GM12878 (cell line): Measurements from ENCODE around the gene NUDT7. TPM values are rescaled to one million over a fixed set of nuclear protein-coding genes. Genes with fewer than 3 reads are reported as not detected.

Experiments used
- ATAC-seq: fragments of 200-7000 bp; cut with Tn5 transposase; 3 replicates; pipeline ENCODE4 v1.9.1; 2020; ENCODE audit warnings: mild to moderate bottlenecking, moderate library complexity
- BruUV-seq: library from RNA; stranded (reverse); fragments of 400-500 nt; replicated peaks from 2 replicates; lab custom pipeline; 2021; lab: Mats Ljungman, UMichigan
- CTCF ChIA-PET: fragments of 300-600 bp; sonication (Branson Sonifier 250); formaldehyde crosslinking; extraction: SDS; loops from one replicate; lab custom pipeline; 2021; ENCODE audit warnings: inconsistent platforms; lab: Yijun Ruan, JAX
- POLR2A ChIA-PET: fragments of 350-600 bp; formaldehyde crosslinking; extraction: SDS; loops from one replicate; lab custom pipeline; 2021; ENCODE audit warnings: inconsistent platforms; lab: Charles Lee
- RAD21 ChIA-PET: fragments of 300-600 bp; sonication (Branson Sonifier 250); formaldehyde crosslinking; loops from one replicate; lab custom pipeline; 2023; ENCODE audit warnings: antibody characterized with exemption; ENCODE audit not compliant: unreplicated experiment; lab: Charles Lee
- SMC1A ChIA-PET: fragments of 300-600 bp; sonication (Branson Sonifier 250); formaldehyde crosslinking; loops from one replicate; lab custom pipeline; 2023; ENCODE audit not compliant: unreplicated experiment, uncharacterized antibody; lab: Charles Lee
- DNase-seq: peaks from one replicate; pipeline ENCODE4 v3.0.0-alpha.2; 2011; ENCODE audit warnings: low read depth, low spot score
- FAIRE-seq: peaks from 3 replicates; lab custom pipeline; 2011; peaks lifted over from hg19 to GRCh38; lab: Jason Lieb, UNC
- H2AFZ ChIP-seq: 2 replicates; pipeline ENCODE4 v1.6.0; 2011; ENCODE audit warnings: low read depth, low read length, control low read depth; ENCODE audit not compliant: control insufficient read depth
- H3K27ac ChIP-seq: 2 replicates; pipeline ENCODE4 v1.5.1; 2011; ENCODE audit warnings: control low read depth; ENCODE audit not compliant: control insufficient read depth, insufficient read depth
- H3K27me3 ChIP-seq, 2 experiments: replicated peaks in 1 of 2; 2 replicates each; pipeline versions ENCODE4 v1.6.0 to v1.6.1; 2011; ENCODE audit warnings: low read length in 1 of 2; ENCODE audit not compliant: control insufficient read depth in 2 of 2, insufficient read depth in 2 of 2
- H3K36me3 ChIP-seq, 2 experiments: 2 replicates each; pipeline ENCODE4 v1.5.1; 2011; ENCODE audit warnings: low read length in 1 of 2; ENCODE audit not compliant: control insufficient read depth in 2 of 2, insufficient read depth in 2 of 2
- H3K4me1 ChIP-seq: 2 replicates; pipeline ENCODE4 v1.6.1; 2011; ENCODE audit warnings: mild to moderate bottlenecking, low read length, moderate library complexity, mixed read lengths; ENCODE audit not compliant: control insufficient read depth, insufficient read depth
- H3K4me2 ChIP-seq: 2 replicates; pipeline ENCODE4 v1.6.0; 2011; ENCODE audit warnings: control low read depth; ENCODE audit not compliant: control insufficient read depth, insufficient read depth
- H3K4me3 ChIP-seq: fragments of 200-600 bp; sonication (generic); 2 replicates; pipeline ENCODE4 v1.5.1; 2016
- H3K79me2 ChIP-seq: 2 replicates; pipeline ENCODE4 v1.6.0; 2011; ENCODE audit warnings: low read length; ENCODE audit not compliant: control insufficient read depth, insufficient read depth
- H3K9ac ChIP-seq: 2 replicates; pipeline ENCODE4 v1.8.0; 2011; ENCODE audit warnings: low read length, control low read depth, mixed read lengths; ENCODE audit not compliant: control insufficient read depth, insufficient read depth
- H3K9me3 ChIP-seq: replicated peaks from 3 replicates; pipeline ENCODE4 v1.5.1; 2011; ENCODE audit warnings: mild to moderate bottlenecking, low read length; ENCODE audit not compliant: control insufficient read depth, insufficient read depth
- H4K20me1 ChIP-seq: 2 replicates; pipeline ENCODE4 v1.6.0; 2011; ENCODE audit not compliant: control insufficient read depth, insufficient read depth
- BHLHE40 ChIP-seq, 2 experiments: fragments of 450-650 bp in 1 of 2; IDR thresholded peaks; 2 replicates each; pipeline ENCODE4 v1.6.1; 2011 to 2017; ENCODE audit warnings: low read depth in 2 of 2, borderline replicate concordance in 1 of 2, improper control_type of control experiment in 1 of 2, low read length in 1 of 2, mild to moderate bottlenecking in 1 of 2
- CHD4 ChIP-seq: fragments of 200-600 bp; sonication (generic); IDR thresholded peaks from 2 replicates; pipeline ENCODE4 v1.6.1; 2016; ENCODE audit warnings: mild to moderate bottlenecking
- DPF2 ChIP-seq: fragments of 450-650 bp; IDR thresholded peaks from 2 replicates; pipeline ENCODE4 v1.6.1; 2017; ENCODE audit warnings: mild to moderate bottlenecking
- ETV6 ChIP-seq, 2 experiments: fragments of 450-650 bp in 1 of 2; IDR thresholded peaks in 1 of 2; conservative IDR thresholded peaks in 1 of 2; 2 replicates each; pipeline ENCODE4 v1.6.1; 2014; ENCODE audit warnings: antibody characterized with exemption in 1 of 2, borderline replicate concordance in 1 of 2, low read depth in 1 of 2, mild to moderate bottlenecking in 1 of 2, moderate library complexity in 1 of 2
- HDAC6 ChIP-seq: fragments of 200-600 bp; sonication (generic); IDR thresholded peaks from one replicate; pipeline ENCODE4 v1.8.0; 2017; ENCODE audit warnings: antibody characterized with exemption; ENCODE audit not compliant: unreplicated experiment
- KAT2A ChIP-seq: conservative IDR thresholded peaks from 2 replicates; pipeline ENCODE4 v1.6.1; 2011; ENCODE audit warnings: low read depth, low read length; ENCODE audit not compliant: control insufficient read depth
- KLF5 ChIP-seq: fragments of 450-650 bp; IDR thresholded peaks from 2 replicates; pipeline ENCODE4 v1.6.1; 2014; ENCODE audit warnings: mild to moderate bottlenecking; ENCODE audit not compliant: partially characterized antibody
- MTA3 ChIP-seq: IDR thresholded peaks from 2 replicates; pipeline ENCODE4 v1.6.1; 2012; ENCODE audit warnings: low read length, inconsistent platforms, borderline replicate concordance
- NFXL1 ChIP-seq: fragments of 450-650 bp; IDR thresholded peaks from 2 replicates; pipeline ENCODE4 v1.6.1; 2017; ENCODE audit warnings: antibody characterized with exemption, mild to moderate bottlenecking, borderline replicate concordance
- RAD21 ChIP-seq: IDR thresholded peaks from 2 replicates; pipeline ENCODE4 v1.6.1; 2011; ENCODE audit warnings: mild to moderate bottlenecking, low read depth, low read length, moderate library complexity; ENCODE audit not compliant: insufficient read depth
- SMC3 ChIP-seq: IDR thresholded peaks from 2 replicates; pipeline ENCODE4 v1.6.1; 2011; ENCODE audit warnings: low read length, improper control_type of control experiment, borderline replicate concordance
- WGBS: methylation state at CpG from one replicate; pipeline ENCODE4 v1.1.6; 2016; ENCODE audit warnings: low lambda C conversion rate; ENCODE audit not compliant: insufficient replicate concordance, insufficient coverage; ENCODE audit errors: missing lambda C conversion rate; 5-methylcytosine and 5-hydroxymethylcytosine counted together
- in situ Hi-C: fragments of 300-500 bp; cut with MboI; formaldehyde crosslinking; loops from 9 replicates; pipeline ENCODE4 v1.14.3; 2018; ENCODE audit warnings: mixed read lengths
- intact Hi-C: fragments of 100-400 bp; cut with micrococcal nuclease; formaldehyde crosslinking; loops from one replicate; pipeline ENCODE4 v1.14.2; 2022; ENCODE audit not compliant: unreplicated experiment
- polyA plus RNA-seq, 11 experiments: library from polyadenylated mRNA; depleted of rRNA in 4 of 11; unstranded in 6 of 11; stranded (reverse) in 5 of 11; fragments of >200 nt; fragmentation: Nextera tagmentation in 4 of 11; fragmentation: Illumina TruSeq in 1 of 11; extraction: Ambion mirVana in 4 of 11; extraction: Trizol in 1 of 11; gene quantifications; 1 replicate in 1 of 11; 2 replicates in 10 of 11; pipeline versions ENCODE4 v1.2.1 to v1.2.3, GENCODE V29; 2011 to 2016; ENCODE audit warnings: inconsistent platforms in 2 of 11, missing spikeins in 2 of 11, low read depth in 1 of 11
- total RNA-seq, 4 experiments: library from RNA; depleted of rRNA in 3 of 4; stranded (reverse); fragments of >200 nt in 3 of 4; fragmentation: Illumina TruSeq in 1 of 4; extraction: Trizol in 1 of 4; gene quantifications; 2 replicates each; pipeline versions ENCODE4 v1.2.1 to v1.2.3, GENCODE V29; 2013 to 2021
- TF ChIP-seq, protein P1 (sequence below): fragments of 450-650 bp; IDR thresholded peaks from 2 replicates; pipeline ENCODE4 v1.6.1; 2017; ENCODE audit warnings: borderline replicate concordance
- TF ChIP-seq, protein P2 (sequence below): IDR thresholded peaks from 2 replicates; pipeline ENCODE4 v1.6.1; 2011; ENCODE audit warnings: mild to moderate bottlenecking, low read depth, low read length, moderate library complexity; ENCODE audit not compliant: insufficient replicate concordance
- TF ChIP-seq, protein P3 (sequence below): fragments of 450-650 bp; formaldehyde crosslinking; IDR thresholded peaks from 2 replicates; pipeline ENCODE4 v1.5.0; 2022; ENCODE audit warnings: mild to moderate bottlenecking, missing genetic modification characterization
- TF ChIP-seq, protein P4 (sequence below): fragments of 450-650 bp; IDR thresholded peaks from 2 replicates; pipeline ENCODE4 v1.6.1; 2017; ENCODE audit warnings: low read depth, mild to moderate bottlenecking, moderate library complexity

The NUDT7 gene
- total and polyA plus RNA-seq, 10 of the 15 experiments (the other 5 are each of a cell fraction or from before 2014, with no cell fraction given) = 2.8 to 14.3 (median 5.2) TPM

DNA sequence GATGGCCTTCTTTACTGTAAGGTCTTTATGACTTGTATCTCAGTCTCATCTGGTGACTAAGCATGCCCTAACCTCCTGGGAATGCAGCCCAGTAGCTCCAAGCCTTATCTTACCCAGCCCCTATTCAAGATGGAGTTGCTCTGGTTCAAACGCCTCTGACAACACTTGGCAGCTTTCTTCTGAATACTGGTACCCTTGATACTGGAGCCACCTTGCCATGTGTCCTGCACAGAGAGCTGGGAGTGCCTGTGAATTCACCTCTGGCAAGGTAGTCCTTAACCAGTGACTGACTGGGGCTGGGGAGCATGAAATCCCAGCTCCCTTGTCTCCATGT, 17.2 kb downstream of the NUDT7 start:
- no peak overlapping the region for H3K4me2 ChIP-seq
- no peak overlapping the region for H3K27ac ChIP-seq
- BruUV-seq = no TSS peak
- no peaks in the 10 kb centered on the region for H3K9me3 ChIP-seq
- ATAC-seq (no peak), FAIRE-seq (no peak), DNase-seq (no peak)
- SMC1A ChIA-PET = no interaction called here
- H3K4me1 ChIP-seq = no peaks in the 10 kb centered on the region
- H4K20me1 ChIP-seq = no peaks in the 10 kb centered on the region
- CTCF ChIA-PET = no interaction called here
- H3K36me3 ChIP-seq = no peaks in the 10 kb centered on the region
- no peaks in the 10 kb centered on the region for H3K79me2 ChIP-seq
- WGBS = 54% methylated on average over 1 of the region's 1 CpG
- no peaks in the 10 kb centered on the region for H3K27me3 ChIP-seq
- no peak overlapping the region for H2AFZ ChIP-seq
- in situ Hi-C loops (no loop called here), intact Hi-C loops (no loop called here)
- H3K4me3 ChIP-seq = no peak overlapping the region
- RAD21 ChIA-PET = no interaction called here
- POLR2A ChIA-PET = no interaction called here
- H3K9ac ChIP-seq = no peak overlapping the region
- TF ChIP-seq MTA3 (no peak), ETV6 (conservative IDR thresholded peaks at IDR 0.05 in 1 of 2, IDR thresholded peaks at IDR 0.05 in 1 of 2; ENCODE audit: borderline replicate concordance in 1 of 2, low read depth in 1 of 2) (no peak), KLF5 (no peak), NFXL1 (no peak), KAT2A (no peak), HDAC6 (no peak), RAD21 (no peak), BHLHE40 (IDR thresholded peaks at IDR 0.05; ENCODE audit: borderline replicate concordance in 1 of 2, low read depth in 2 of 2, low read length in 1 of 2) (no peak), DPF2 (no peak), SMC3 (no peak), CHD4 (no peak)
- TF ChIP-seq, protein P1, sequence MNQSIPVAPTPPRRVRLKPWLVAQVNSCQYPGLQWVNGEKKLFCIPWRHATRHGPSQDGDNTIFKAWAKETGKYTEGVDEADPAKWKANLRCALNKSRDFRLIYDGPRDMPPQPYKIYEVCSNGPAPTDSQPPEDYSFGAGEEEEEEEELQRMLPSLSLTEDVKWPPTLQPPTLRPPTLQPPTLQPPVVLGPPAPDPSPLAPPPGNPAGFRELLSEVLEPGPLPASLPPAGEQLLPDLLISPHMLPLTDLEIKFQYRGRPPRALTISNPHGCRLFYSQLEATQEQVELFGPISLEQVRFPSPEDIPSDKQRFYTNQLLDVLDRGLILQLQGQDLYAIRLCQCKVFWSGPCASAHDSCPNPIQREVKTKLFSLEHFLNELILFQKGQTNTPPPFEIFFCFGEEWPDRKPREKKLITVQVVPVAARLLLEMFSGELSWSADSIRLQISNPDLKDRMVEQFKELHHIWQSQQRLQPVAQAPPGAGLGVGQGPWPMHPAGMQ = no peak
- TF ChIP-seq, protein P2, sequence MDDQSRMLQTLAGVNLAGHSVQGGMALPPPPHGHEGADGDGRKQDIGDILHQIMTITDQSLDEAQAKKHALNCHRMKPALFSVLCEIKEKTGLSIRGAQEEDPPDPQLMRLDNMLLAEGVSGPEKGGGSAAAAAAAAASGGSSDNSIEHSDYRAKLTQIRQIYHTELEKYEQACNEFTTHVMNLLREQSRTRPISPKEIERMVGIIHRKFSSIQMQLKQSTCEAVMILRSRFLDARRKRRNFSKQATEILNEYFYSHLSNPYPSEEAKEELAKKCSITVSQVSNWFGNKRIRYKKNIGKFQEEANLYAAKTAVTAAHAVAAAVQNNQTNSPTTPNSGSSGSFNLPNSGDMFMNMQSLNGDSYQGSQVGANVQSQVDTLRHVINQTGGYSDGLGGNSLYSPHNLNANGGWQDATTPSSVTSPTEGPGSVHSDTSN = no peak
- TF ChIP-seq, protein P3, sequence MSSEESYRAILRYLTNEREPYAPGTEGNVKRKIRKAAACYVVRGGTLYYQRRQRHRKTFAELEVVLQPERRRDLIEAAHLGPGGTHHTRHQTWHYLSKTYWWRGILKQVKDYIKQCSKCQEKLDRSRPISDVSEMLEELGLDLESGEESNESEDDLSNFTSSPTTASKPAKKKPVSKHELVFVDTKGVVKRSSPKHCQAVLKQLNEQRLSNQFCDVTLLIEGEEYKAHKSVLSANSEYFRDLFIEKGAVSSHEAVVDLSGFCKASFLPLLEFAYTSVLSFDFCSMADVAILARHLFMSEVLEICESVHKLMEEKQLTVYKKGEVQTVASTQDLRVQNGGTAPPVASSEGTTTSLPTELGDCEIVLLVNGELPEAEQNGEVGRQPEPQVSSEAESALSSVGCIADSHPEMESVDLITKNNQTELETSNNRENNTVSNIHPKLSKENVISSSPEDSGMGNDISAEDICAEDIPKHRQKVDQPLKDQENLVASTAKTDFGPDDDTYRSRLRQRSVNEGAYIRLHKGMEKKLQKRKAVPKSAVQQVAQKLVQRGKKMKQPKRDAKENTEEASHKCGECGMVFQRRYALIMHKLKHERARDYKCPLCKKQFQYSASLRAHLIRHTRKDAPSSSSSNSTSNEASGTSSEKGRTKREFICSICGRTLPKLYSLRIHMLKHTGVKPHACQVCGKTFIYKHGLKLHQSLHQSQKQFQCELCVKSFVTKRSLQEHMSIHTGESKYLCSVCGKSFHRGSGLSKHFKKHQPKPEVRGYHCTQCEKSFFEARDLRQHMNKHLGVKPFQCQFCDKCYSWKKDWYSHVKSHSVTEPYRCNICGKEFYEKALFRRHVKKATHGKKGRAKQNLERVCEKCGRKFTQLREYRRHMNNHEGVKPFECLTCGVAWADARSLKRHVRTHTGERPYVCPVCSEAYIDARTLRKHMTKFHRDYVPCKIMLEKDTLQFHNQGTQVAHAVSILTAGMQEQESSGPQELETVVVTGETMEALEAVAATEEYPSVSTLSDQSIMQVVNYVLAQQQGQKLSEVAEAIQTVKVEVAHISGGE (CRISPR knock-in tag) = no peak
- TF ChIP-seq, protein P4, sequence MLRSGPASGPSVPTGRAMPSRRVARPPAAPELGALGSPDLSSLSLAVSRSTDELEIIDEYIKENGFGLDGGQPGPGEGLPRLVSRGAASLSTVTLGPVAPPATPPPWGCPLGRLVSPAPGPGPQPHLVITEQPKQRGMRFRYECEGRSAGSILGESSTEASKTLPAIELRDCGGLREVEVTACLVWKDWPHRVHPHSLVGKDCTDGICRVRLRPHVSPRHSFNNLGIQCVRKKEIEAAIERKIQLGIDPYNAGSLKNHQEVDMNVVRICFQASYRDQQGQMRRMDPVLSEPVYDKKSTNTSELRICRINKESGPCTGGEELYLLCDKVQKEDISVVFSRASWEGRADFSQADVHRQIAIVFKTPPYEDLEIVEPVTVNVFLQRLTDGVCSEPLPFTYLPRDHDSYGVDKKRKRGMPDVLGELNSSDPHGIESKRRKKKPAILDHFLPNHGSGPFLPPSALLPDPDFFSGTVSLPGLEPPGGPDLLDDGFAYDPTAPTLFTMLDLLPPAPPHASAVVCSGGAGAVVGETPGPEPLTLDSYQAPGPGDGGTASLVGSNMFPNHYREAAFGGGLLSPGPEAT = no peak
